Activated T-cell treated with anti-CD3 and anti-CD28 coated beads for 24 hours (primary cell): Measurements from ENCODE around the gene RAD54L.
"Not testable (repeated sequence)": the region's sequence is repeated elsewhere in the genome, so short reads cannot be mapped to it uniquely, and the experiment has no call there.

ENCODE experiments used
- DNase-seq: peaks from one replicate; pipeline ENCODE4 v3.0.0-alpha.2; 2020; ENCODE audit warnings: low read depth

RAD54L gene

GRCh38 chr1:46319960-46320914, 72.7 kb downstream of the RAD54L start:
- DNase-seq: not testable (repeated sequence)

GRCh38 chr1:46322191-46322590, 74.6 kb downstream of the RAD54L start:
- not testable (repeated sequence) for DNase-seq

- DNase-seq: not testable (repeated sequence)
Measured at GRCh38 chr1:46325285-46326076, 77.9 kb downstream of the RAD54L start.
